GM10248 (cell line): Measurements from ENCODE around the gene ZMYND15.

Source experiments
- CTCF ChIA-PET: fragments of 300-600 bp; sonication (Branson Sonifier 250); formaldehyde crosslinking; extraction: SDS; loops from one replicate; lab custom pipeline; 2021; ENCODE audit warnings: antibody characterized with exemption; lab: Yijun Ruan, JAX
- POLR2A ChIA-PET: fragments of 350-650 bp; sonication (Branson Sonifier 250); formaldehyde crosslinking; extraction: SDS; loops from one replicate; lab custom pipeline; 2020; ENCODE audit warnings: antibody characterized with exemption; lab: Yijun Ruan, JAX
- DNase-seq: peaks from one replicate; pipeline ENCODE4 v3.0.0; 2012; ENCODE audit errors: extremely low spot score
- CTCF ChIP-seq: IDR thresholded peaks from 2 replicates; pipeline ENCODE4 v1.5.1; 2012; ENCODE audit warnings: mild to moderate bottlenecking, low read depth; ENCODE audit errors: extremely low read depth, missing control alignments, control extremely low read depth

The ZMYND15 gene

GRCh38 chr17:4720787-4721186 lies 18.8 kb upstream of the ZMYND15 start:
- ChIA-PET POLR2A (no interaction called here), CTCF (interaction anchor here (0.8 to 1.1 kb wide), 2 partner anchors 8 to 154 kb away, joined by 3 read pairs; no protein-coding TSS in a partner anchor)
- no peak for DNase-seq
- no peak for TF ChIP-seq CTCF

GRCh38 chr17:4721203-4722135 lies 18.2 kb upstream of the ZMYND15 start:
- no peak for TF ChIP-seq CTCF
- ChIA-PET CTCF (interaction anchor here (1.0 to 1.1 kb wide), 3 partner anchors 7 to 69 kb away, joined by 3 to 6 read pairs (median 3); no protein-coding TSS in a partner anchor), POLR2A (no interaction called here)
- DNase-seq, result no peak

- CTCF ChIA-PET, result interaction anchor here (0.7 to 1.0 kb wide), 2 partner anchors 10 to 13 kb away, joined by 3 read pairs; no protein-coding TSS in a partner anchor
- TF ChIP-seq CTCF, result no peak
- DNase-seq, result no peak
- POLR2A ChIA-PET, result no interaction called here
Measured at GRCh38 chr17:4722678-4723240, 16.9 kb upstream of the ZMYND15 start.

GRCh38 chr17:4724650-4725049 lies 15.0 kb upstream of the ZMYND15 start:
- POLR2A ChIA-PET, result no interaction called here
- no peak for DNase-seq
- TF ChIP-seq CTCF, result no peak
- CTCF ChIA-PET, result no interaction called here

- TF ChIP-seq CTCF, result no peak
- DNase-seq, result no peak
- CTCF ChIA-PET, result interaction anchor here (1.0 to 2.1 kb wide), 3 partner anchors 10 to 23 kb away, joined by 3 to 7 read pairs (median 3); partner anchors contain the start of gene ARRB2
- POLR2A ChIA-PET, result interaction anchor here (0.6 kb wide), 1 partner anchor 310 kb away, joined by 5 read pairs; the partner anchor contains the start of gene SLC52A1
Measured at GRCh38 chr17:4725646-4726310, 13.9 kb upstream of the ZMYND15 start.

GRCh38 chr17:4728124-4728523 lies 11.5 kb upstream of the ZMYND15 start:
- CTCF ChIA-PET, result interaction anchor here (1.2 kb wide), 1 partner anchor 25 kb away, joined by 3 read pairs; no protein-coding TSS in a partner anchor
- TF ChIP-seq CTCF, result no peak
- no peak for DNase-seq
- POLR2A ChIA-PET, result no interaction called here
